Inflammatory macrophage (primary cell): ENCODE results near the gene ZC2HC1C.

Experiments used
- DNase-seq, 2 donors: peaks; one replicate each; pipeline ENCODE4 v3.0.0-alpha.2; 2020 to 2022
- total RNA-seq, 18 experiments: gene quantifications; one replicate each; lab custom pipeline; 2026; ENCODE audit warnings: mixed read lengths in 6 of 18, inconsistent platforms in 2 of 18; lab: John Stamatoyannopoulos, UW

The ZC2HC1C gene
- 0.04 to 2.4 (median 0.90) reads per million in 18 experiments for total RNA-seq

GRCh38 chr14:75069121-75069810 is at the start of gene ZC2HC1C:
Gene ZC2HC1C (plus strand): TSS chr14:75069641. CDS start chr14:75070574, 933 bp downstream.
- peak; percentile 96 to 98 for DNase-seq

GRCh38 chr14:75022655-75023054 is 46.8 kb upstream of the ZC2HC1C start:
- peak; percentile 18 to 45 for DNase-seq

GRCh38 chr14:75023108-75023507 is 46.3 kb upstream of the ZC2HC1C start:
- DNase-seq = no peak

GRCh38 chr14:75025082-75025481 is 44.4 kb upstream of the ZC2HC1C start:
- peak; percentile 60 to 73 for DNase-seq

GRCh38 chr14:75025876-75026275 is 43.6 kb upstream of the ZC2HC1C start:
- DNase-seq = peak in 1 of 2 donors; percentile 39

- no peak for DNase-seq
These were observed 39.3 kb upstream of the ZC2HC1C start for GRCh38 chr14:75030147-75030546.

- DNase-seq = no peak
These were observed 36.5 kb upstream of the ZC2HC1C start for GRCh38 chr14:75032939-75033338.

- DNase-seq = no peak
These were observed 28.9 kb upstream of the ZC2HC1C start for GRCh38 chr14:75040507-75040906.

GRCh38 chr14:75040959-75041358 is 28.5 kb upstream of the ZC2HC1C start:
- no peak for DNase-seq

- no peak for DNase-seq
These were observed 27.8 kb upstream of the ZC2HC1C start for GRCh38 chr14:75041613-75042012.

- no peak for DNase-seq
These were observed 27.4 kb upstream of the ZC2HC1C start for GRCh38 chr14:75042035-75042434.

- DNase-seq = no peak
These were observed 25.1 kb upstream of the ZC2HC1C start for GRCh38 chr14:75044322-75044721.

GRCh38 chr14:75044752-75045151 is 24.7 kb upstream of the ZC2HC1C start:
- DNase-seq = no peak

- no peak for DNase-seq
These were observed 23.2 kb upstream of the ZC2HC1C start for GRCh38 chr14:75046275-75046674.

- no peak for DNase-seq
These were observed 22.5 kb upstream of the ZC2HC1C start for GRCh38 chr14:75046899-75047298.

GRCh38 chr14:75047506-75047905 is 21.9 kb upstream of the ZC2HC1C start:
- DNase-seq = no peak

GRCh38 chr14:75048101-75048500 is 21.3 kb upstream of the ZC2HC1C start:
- DNase-seq = no peak

GRCh38 chr14:75049136-75049535 is 20.3 kb upstream of the ZC2HC1C start:
- no peak for DNase-seq

GRCh38 chr14:75049731-75050201 is 19.7 kb upstream of the ZC2HC1C start:
- DNase-seq = peak; percentile 34 to 76

- DNase-seq = peak; percentile 79 to 86
These were observed 18.4 kb upstream of the ZC2HC1C start, which contains the start of gene MLH3 for GRCh38 chr14:75050852-75051555. Gene MLH3 (minus strand): TSS chr14:75051467. CDS start chr14:75049655, 1,812 bp downstream.

- DNase-seq = peak in 1 of 2 donors; percentile 5
These were observed 17.9 kb upstream of the ZC2HC1C start for GRCh38 chr14:75051556-75051899.

GRCh38 chr14:75053396-75054291 is 15.8 kb upstream of the ZC2HC1C start:
- DNase-seq = no peak

GRCh38 chr14:75054421-75054820 is 15.0 kb upstream of the ZC2HC1C start:
- DNase-seq = no peak
